Smooth muscle cell (in vitro differentiated cells): Measurements from ENCODE around the gene CABLES1. TPM values are rescaled to one million over a fixed set of nuclear protein-coding genes. Genes with fewer than 3 reads are reported as not detected.

Experiments used
- DNase-seq: peaks from one replicate; lab custom pipeline; 2025; ENCODE audit not compliant: unreplicated experiment; lab: John Stamatoyannopoulos, UW
- H2AFZ ChIP-seq: fragments of 200-600 bp; sonication (generic); 2 replicates; pipeline ENCODE4 v1.6.0; 2016; ENCODE audit warnings: antibody characterized with exemption, low read depth, mild to moderate bottlenecking
- H3F3A ChIP-seq: fragments of 200-600 bp; sonication (generic); 2 replicates; pipeline ENCODE4 v1.6.0; 2017; ENCODE audit warnings: antibody characterized with exemption, low read depth
- H3K27ac ChIP-seq: fragments of 200-600 bp; sonication (generic); 2 replicates; pipeline ENCODE4 v1.5.1; 2016; ENCODE audit warnings: low read depth, mild to moderate bottlenecking
- H3K27me3 ChIP-seq: fragments of 200-600 bp; sonication (generic); 2 replicates; pipeline ENCODE4 v1.6.1; 2016; ENCODE audit warnings: low read depth, mild to moderate bottlenecking
- H3K36me3 ChIP-seq: fragments of 200-600 bp; sonication (generic); 2 replicates; pipeline ENCODE4 v1.5.1; 2016; ENCODE audit warnings: low read depth
- H3K4me1 ChIP-seq: fragments of 200-600 bp; sonication (generic); 2 replicates; pipeline ENCODE4 v1.5.1; 2016; ENCODE audit warnings: low read depth
- H3K4me2 ChIP-seq: fragments of 200-600 bp; sonication (generic); 2 replicates; pipeline ENCODE4 v1.6.0; 2016; ENCODE audit warnings: mild to moderate bottlenecking
- H3K4me3 ChIP-seq: fragments of 200-600 bp; sonication (generic); 2 replicates; pipeline ENCODE4 v1.5.1; 2016; ENCODE audit warnings: mild to moderate bottlenecking
- H3K79me2 ChIP-seq: fragments of 200-600 bp; sonication (generic); 2 replicates; pipeline ENCODE4 v1.6.0; 2016; ENCODE audit warnings: low read depth, mild to moderate bottlenecking
- H3K9ac ChIP-seq: fragments of 200-600 bp; sonication (generic); 2 replicates; pipeline ENCODE4 v1.6.0; 2016; ENCODE audit warnings: low read depth
- H3K9me3 ChIP-seq: fragments of 200-600 bp; sonication (generic); replicated peaks from 2 replicates; pipeline ENCODE4 v1.5.1; 2016; ENCODE audit warnings: low read depth
- H4K20me1 ChIP-seq: fragments of 200-600 bp; sonication (generic); 2 replicates; pipeline ENCODE4 v1.6.0; 2016; ENCODE audit warnings: low read depth
- CTCF ChIP-seq: fragments of 200-600 bp; sonication (generic); IDR thresholded peaks from 2 replicates; pipeline ENCODE4 v1.5.1; 2017; ENCODE audit warnings: borderline replicate concordance, mild to moderate bottlenecking, antibody characterized with exemption; ENCODE audit not compliant: insufficient read depth, poor library complexity, severe bottlenecking
- WGBS: methylation state at CpG from one replicate; pipeline ENCODE4 v1.1.7; 2016; ENCODE audit warnings: low lambda C conversion rate; 5-methylcytosine and 5-hydroxymethylcytosine counted together
- polyA plus RNA-seq: library from polyadenylated mRNA; unstranded; fragments of >200 nt; fragmentation: Nextera tagmentation; extraction: Ambion mirVana; gene quantifications from 2 replicates; pipeline ENCODE4 v1.2.1, GENCODE V29; 2016
- total RNA-seq: library from RNA; depleted of rRNA; stranded (reverse); fragments of >200 nt; gene quantifications from 2 replicates; pipeline ENCODE4 v1.2.3, GENCODE V29; 2014

Gene CABLES1
- total and polyA plus RNA-seq, 2 experiments from 2014 or later = 1.2 to 2.4 TPM

- no peak overlapping the region for H3K27ac ChIP-seq
- H3K4me2 ChIP-seq = no peak overlapping the region
- no peak for TF ChIP-seq CTCF
- no peak overlapping the region for H2AFZ ChIP-seq
- no peak for DNase-seq
- H4K20me1 ChIP-seq = no peaks in the 10 kb centered on the region
- peaks cover 4% of the 10 kb centered on the region for H3F3A ChIP-seq
- H3K27me3 ChIP-seq = no peaks in the 10 kb centered on the region
- no peaks in the 10 kb centered on the region for H3K9me3 ChIP-seq
- H3K36me3 ChIP-seq = no peaks in the 10 kb centered on the region
- H3K9ac ChIP-seq = no peak overlapping the region
- no peaks in the 10 kb centered on the region for H3K79me2 ChIP-seq
- 91% methylated on average over 11 of the region's 11 CpGs for WGBS
- H3K4me3 ChIP-seq = no peak overlapping the region
- peaks cover 17% of the 10 kb centered on the region for H3K4me1 ChIP-seq
Measured at GRCh38 chr18:23235860-23236259, 100.6 kb downstream of the CABLES1 start.

- H4K20me1 ChIP-seq = no peaks in the 10 kb centered on the region
- no peak overlapping the region for H2AFZ ChIP-seq
- 87% methylated on average over 13 of the region's 13 CpGs for WGBS
- no peaks in the 10 kb centered on the region for H3K27me3 ChIP-seq
- H3K79me2 ChIP-seq = no peaks in the 10 kb centered on the region
- no peaks in the 10 kb centered on the region for H3K9me3 ChIP-seq
- H3F3A ChIP-seq = peaks cover 4% of the 10 kb centered on the region
- no peak for DNase-seq
- peaks cover 12% of the 10 kb centered on the region for H3K4me1 ChIP-seq
- TF ChIP-seq CTCF = no peak
- H3K4me3 ChIP-seq = no peak overlapping the region
- H3K4me2 ChIP-seq = no peak overlapping the region
- H3K9ac ChIP-seq = no peak overlapping the region
- no peaks in the 10 kb centered on the region for H3K36me3 ChIP-seq
- H3K27ac ChIP-seq = no peak overlapping the region
Measured at GRCh38 chr18:23236876-23237468, 101.7 kb downstream of the CABLES1 start.

GRCh38 chr18:23237524-23238151 lies 102.4 kb downstream of the CABLES1 start:
- no peak overlapping the region for H3K4me3 ChIP-seq
- WGBS = 62% methylated on average over 17 of the region's 17 CpGs
- no peak for TF ChIP-seq CTCF
- no peak overlapping the region for H3K9ac ChIP-seq
- no peaks in the 10 kb centered on the region for H3K79me2 ChIP-seq
- no peaks in the 10 kb centered on the region for H3K27me3 ChIP-seq
- no peak overlapping the region for H2AFZ ChIP-seq
- H3K4me2 ChIP-seq = peak overlapping the region; percentile 48
- H3F3A ChIP-seq = peaks cover 4% of the 10 kb centered on the region
- no peak for DNase-seq
- peaks cover 6% of the 10 kb centered on the region for H3K4me1 ChIP-seq
- no peaks in the 10 kb centered on the region for H3K9me3 ChIP-seq
- no peaks in the 10 kb centered on the region for H3K36me3 ChIP-seq
- H3K27ac ChIP-seq = no peak overlapping the region
- H4K20me1 ChIP-seq = no peaks in the 10 kb centered on the region

GRCh38 chr18:23238152-23238531 lies 102.9 kb downstream of the CABLES1 start:
- Histone ChIP-seq H3K4me3 (no peak overlapping the region), H3K27me3 (no peaks in the 10 kb centered on the region), H3K79me2 (no peaks in the 10 kb centered on the region), H3K27ac (no peak overlapping the region), H4K20me1 (no peaks in the 10 kb centered on the region), H3K9me3 (no peaks in the 10 kb centered on the region), H3K4me2 (peak overlapping the region; percentile 48), H3K4me1 (peaks cover 6% of the 10 kb centered on the region), H3K36me3 (no peaks in the 10 kb centered on the region), H3F3A (peaks cover 4% of the 10 kb centered on the region), H2AFZ (no peak overlapping the region), H3K9ac (no peak overlapping the region)
- DNase-seq = no peak
- no peak for TF ChIP-seq CTCF
- 89% methylated on average over 7 of the region's 7 CpGs for WGBS
